Activated T-cell treated with anti-CD3 and anti-CD28 coated beads for 1 hour (primary cell): ENCODE measurements around the gene AGFG2.
"Not testable (repeated sequence)": the region's sequence is repeated elsewhere in the genome, so short reads cannot be mapped to it uniquely, and the experiment has no call there.

Experiments
- DNase-seq: peaks from one replicate; pipeline ENCODE4 v3.0.0-alpha.2; 2020; ENCODE audit warnings: low read depth

The AGFG2 gene

GRCh38 chr7:100521076-100521475, 17.9 kb upstream of the AGFG2 start:
- no peak for DNase-seq

- DNase-seq = not testable (repeated sequence)
Measured at GRCh38 chr7:100521909-100522593, 17.0 kb upstream of the AGFG2 start.

- not testable (repeated sequence) for DNase-seq
Measured at GRCh38 chr7:100523192-100523591, 15.8 kb upstream of the AGFG2 start.

- not testable (repeated sequence) for DNase-seq
Measured at GRCh38 chr7:100528108-100528866, 10.7 kb upstream of the AGFG2 start.

GRCh38 chr7:100532165-100533022, 6.6 kb upstream of the AGFG2 start:
- no peak for DNase-seq

- DNase-seq = not testable (repeated sequence)
Measured at GRCh38 chr7:100535982-100536381, 3.0 kb upstream of the AGFG2 start.

- not testable (repeated sequence) for DNase-seq
Measured at GRCh38 chr7:100536695-100537094, 2.3 kb upstream of the AGFG2 start.

GRCh38 chr7:100538348-100538653, 702 bp upstream of the AGFG2 start:
- DNase-seq = no peak

GRCh38 chr7:100539436-100540006, 518 bp downstream of the AGFG2 start:
- no peak for DNase-seq

GRCh38 chr7:100540073-100540723, 1.2 kb downstream of the AGFG2 start:
- DNase-seq = no peak

GRCh38 chr7:100541309-100541708, 2.3 kb downstream of the AGFG2 start:
- DNase-seq = not testable (repeated sequence)

- DNase-seq = no peak
Measured at GRCh38 chr7:100543586-100543985, 4.6 kb downstream of the AGFG2 start.

- DNase-seq = no peak
Measured at GRCh38 chr7:100544386-100544785, 5.4 kb downstream of the AGFG2 start.

- no peak for DNase-seq
Measured at GRCh38 chr7:100544967-100545359, 6.0 kb downstream of the AGFG2 start.

GRCh38 chr7:100545360-100546128, 6.5 kb downstream of the AGFG2 start:
- no peak for DNase-seq

- DNase-seq = no peak
Measured at GRCh38 chr7:100546129-100546925, 7.3 kb downstream of the AGFG2 start.

GRCh38 chr7:100546926-100547800, 8.2 kb downstream of the AGFG2 start:
- DNase-seq = no peak

GRCh38 chr7:100547872-100548271, 8.9 kb downstream of the AGFG2 start:
- no peak for DNase-seq

- DNase-seq = not testable (repeated sequence)
Measured at GRCh38 chr7:100548446-100548845, 9.4 kb downstream of the AGFG2 start.
